H9 (cell line): ENCODE data around the gene UQCC2. TPM values are rescaled to one million over a fixed set of nuclear protein-coding genes. Genes with fewer than 3 reads are reported as not detected.

Source experiments
- DNase-seq: peaks from one replicate; pipeline ENCODE4 v3.0.0-alpha.2; 2017
- H2AFZ ChIP-seq: one replicate; pipeline ENCODE4 v1.6.1; 2013; ENCODE audit warnings: mild to moderate bottlenecking, low read length, control low read depth, moderate library complexity
- H2AK5ac ChIP-seq: 2 replicates; pipeline ENCODE4 v1.6.1; 2013; ENCODE audit warnings: low read length, control low read depth, mixed read lengths; ENCODE audit not compliant: insufficient read length
- H2BK120ac ChIP-seq: one replicate; pipeline ENCODE4 v1.6.1; 2013; ENCODE audit warnings: low read depth, mild to moderate bottlenecking, low read length, control low read depth, inconsistent platforms; ENCODE audit not compliant: poor library complexity, severe bottlenecking
- H2BK12ac ChIP-seq: 2 replicates; pipeline ENCODE4 v1.6.1; 2013; ENCODE audit warnings: low read length, control low read depth, mixed read lengths, low read depth; ENCODE audit not compliant: insufficient read length
- H2BK15ac ChIP-seq: 2 replicates; pipeline ENCODE4 v1.6.1; 2013; ENCODE audit warnings: low read depth, low read length, control low read depth
- H2BK20ac ChIP-seq: one replicate; pipeline ENCODE4 v1.6.1; 2013; ENCODE audit warnings: low read depth, mild to moderate bottlenecking, low read length, control low read depth, inconsistent platforms; ENCODE audit not compliant: poor library complexity, severe bottlenecking
- H2BK5ac ChIP-seq: 2 replicates; pipeline ENCODE4 v1.6.1; 2013; ENCODE audit warnings: low read length, control low read depth, mixed read lengths; ENCODE audit not compliant: insufficient read length
- H3K14ac ChIP-seq: 2 replicates; pipeline ENCODE4 v1.6.1; 2013; ENCODE audit warnings: low read length, control low read depth; ENCODE audit not compliant: insufficient read depth
- H3K18ac ChIP-seq: 2 replicates; pipeline ENCODE4 v1.6.1; 2013; ENCODE audit warnings: low read depth, mild to moderate bottlenecking, mixed read lengths, low read length, control low read depth; ENCODE audit not compliant: insufficient read length
- H3K23ac ChIP-seq: 2 replicates; pipeline ENCODE4 v1.6.1; 2013; ENCODE audit warnings: low read length, control low read depth, mixed read lengths, low read depth; ENCODE audit not compliant: insufficient read length
- H3K23me2 ChIP-seq: 2 replicates; pipeline ENCODE4 v1.6.1; 2013; ENCODE audit warnings: low read depth, mild to moderate bottlenecking, mixed read lengths, low read length, control low read depth; ENCODE audit not compliant: insufficient read length, poor library complexity, severe bottlenecking
- H3K27ac ChIP-seq: 2 replicates; pipeline ENCODE4 v1.5.1; 2013; ENCODE audit warnings: low read length, control low read depth, mixed read lengths, low read depth; ENCODE audit not compliant: insufficient read length
- H3K27me3 ChIP-seq: 2 replicates; pipeline ENCODE4 v1.6.1; 2013; ENCODE audit warnings: low read length, control low read depth, inconsistent platforms; ENCODE audit not compliant: insufficient read depth
- H3K4ac ChIP-seq: 2 replicates; pipeline ENCODE4 v1.6.1; 2013; ENCODE audit warnings: low read depth, mild to moderate bottlenecking, control low read depth, inconsistent platforms, low read length, moderate library complexity
- H3K4me1 ChIP-seq: 2 replicates; pipeline ENCODE4 v1.6.1; 2013; ENCODE audit warnings: low read length, control low read depth, inconsistent platforms; ENCODE audit not compliant: insufficient read depth
- H3K4me2 ChIP-seq: 2 replicates; pipeline ENCODE4 v1.6.1; 2013; ENCODE audit warnings: low read length, control low read depth, mixed read lengths; ENCODE audit not compliant: insufficient read length, insufficient read depth
- H3K56ac ChIP-seq: 2 replicates; pipeline ENCODE4 v1.6.1; 2013; ENCODE audit warnings: low read depth, mild to moderate bottlenecking, mixed read lengths, low read length, control low read depth; ENCODE audit not compliant: insufficient read length
- H3K79me1 ChIP-seq: 2 replicates; pipeline ENCODE4 v1.6.1; 2013; ENCODE audit warnings: low read depth, mild to moderate bottlenecking, moderate library complexity, low read length, control low read depth, inconsistent platforms; ENCODE audit not compliant: insufficient read depth, poor library complexity, severe bottlenecking
- H3K79me2 ChIP-seq: 2 replicates; pipeline ENCODE4 v1.6.1; 2013; ENCODE audit warnings: low read length, control low read depth, inconsistent platforms; ENCODE audit not compliant: insufficient read depth
- H3K9ac ChIP-seq: 2 replicates; pipeline ENCODE4 v1.6.1; 2013; ENCODE audit warnings: low read length, control low read depth, mixed read lengths; ENCODE audit not compliant: insufficient read length; ENCODE audit errors: extremely low read depth
- H3K9me3 ChIP-seq: one replicate; pipeline ENCODE4 v1.6.1; 2013; ENCODE audit warnings: low read depth, low read length, inconsistent platforms; ENCODE audit not compliant: control insufficient read depth
- H3T11ph ChIP-seq: one replicate; pipeline ENCODE4 v1.6.1; 2013; ENCODE audit warnings: mild to moderate bottlenecking, low read length, control low read depth, inconsistent platforms
- H4K20me1 ChIP-seq: one replicate; pipeline ENCODE4 v1.6.1; 2013; ENCODE audit not compliant: control insufficient read depth, insufficient read length, insufficient read depth
- H4K5ac ChIP-seq: 2 replicates; pipeline ENCODE4 v1.6.1; 2013; ENCODE audit warnings: low read depth, mild to moderate bottlenecking, mixed read lengths, low read length, control low read depth; ENCODE audit not compliant: insufficient read length
- H4K8ac ChIP-seq: replicated peaks from 2 replicates; pipeline ENCODE4 v1.6.1; 2013; ENCODE audit warnings: low read length, control low read depth, mixed read lengths, low read depth; ENCODE audit not compliant: insufficient read length
- H4K91ac ChIP-seq: 2 replicates; pipeline ENCODE4 v1.6.1; 2013; ENCODE audit warnings: low read depth, mild to moderate bottlenecking, moderate library complexity, mixed read lengths, low read length, control low read depth; ENCODE audit not compliant: insufficient read length
- H3K27ac Mint-ChIP-seq, 3 experiments: 2 replicates in 2 of 3; 3 replicates in 1 of 3; pipeline ENCODE4 v1.8.0; 2020 to 2021; ENCODE audit warnings: mixed read lengths in 3 of 3, mild to moderate bottlenecking in 1 of 3, moderate library complexity in 1 of 3
- H3K27me3 Mint-ChIP-seq: 2 replicates; pipeline ENCODE4 v1.8.0; 2021; ENCODE audit warnings: low read depth, mild to moderate bottlenecking, moderate library complexity, mixed read lengths
- H3K36me3 Mint-ChIP-seq, 3 experiments: 2 replicates in 2 of 3; 3 replicates in 1 of 3; pipeline ENCODE4 v1.8.0; 2020 to 2021; ENCODE audit warnings: low read depth in 3 of 3, mixed read lengths in 3 of 3; ENCODE audit not compliant: insufficient read depth in 1 of 3
- H3K4me1 Mint-ChIP-seq, 2 experiments: 2 replicates each; pipeline ENCODE4 v1.8.0; 2020; ENCODE audit warnings: mixed read lengths in 2 of 2
- H3K4me3 Mint-ChIP-seq, 2 experiments: 2 replicates in 1 of 2; 3 replicates in 1 of 2; pipeline ENCODE4 v1.8.0; 2020 to 2021; ENCODE audit warnings: mild to moderate bottlenecking in 2 of 2, mixed read lengths in 2 of 2, moderate library complexity in 1 of 2
- H3K9me3 Mint-ChIP-seq, 2 experiments: 2 replicates in 1 of 2; 3 replicates in 1 of 2; pipeline ENCODE4 v1.8.0; 2020; ENCODE audit warnings: mild to moderate bottlenecking in 2 of 2, mixed read lengths in 2 of 2, moderate library complexity in 1 of 2
- CTCF ChIP-seq: fragments of 200-600 bp; sonication (generic); conservative IDR thresholded peaks from 3 replicates; pipeline ENCODE4 v1.8.0; 2021; ENCODE audit warnings: antibody characterized with exemption, mild to moderate bottlenecking
- WGBS: extraction: QIAGEN DNeasy Blood & Tissue Kit; methylation state at CpG from one replicate; pipeline ENCODE4 v1.1.7; 2013; ENCODE audit warnings: missing lambda C conversion rate, low lambda C conversion rate, mixed read lengths; ENCODE audit not compliant: insufficient read length; ENCODE audit errors: extremely low coverage; 5-methylcytosine and 5-hydroxymethylcytosine counted together
- total RNA-seq: library from RNA; stranded (reverse); gene quantifications from 2 replicates; pipeline ENCODE4 v1.2.1, GENCODE V29; 2021

The UQCC2 gene
- total RNA-seq, 1 experiment from 2014 or later = 140 TPM

- Histone ChIP-seq H2AFZ (no peak overlapping the region), H3T11ph (no peak overlapping the region), H3K79me1 (no peaks in the 10 kb centered on the region), H4K20me1 (no peaks in the 10 kb centered on the region), H3K79me2 (no peaks in the 10 kb centered on the region), H3K14ac (no peak overlapping the region), H2BK5ac (no peak overlapping the region), H3K4me2 (no peak overlapping the region), H3K18ac (no peak overlapping the region), H3K9ac (no peak overlapping the region), H3K56ac (no peak overlapping the region), H4K5ac (no peak overlapping the region), H3K27ac (no peak overlapping the region), H4K8ac (no peak overlapping the region), H3K27me3 (no peaks in the 10 kb centered on the region), H2BK15ac (no peak overlapping the region), H2BK12ac (no peak overlapping the region), H3K23ac (no peak overlapping the region), H3K4ac (no peak overlapping the region), H3K4me1 (no peaks in the 10 kb centered on the region), H3K9me3 (no peaks in the 10 kb centered on the region), H3K23me2 (no peaks in the 10 kb centered on the region), H2BK120ac (no peak overlapping the region), H2BK20ac (no peak overlapping the region), H2AK5ac (no peak overlapping the region), H4K91ac (no peak overlapping the region)
- no peak for TF ChIP-seq CTCF
- H3K4me3 Mint-ChIP-seq = no peak overlapping the region
- H3K9me3 Mint-ChIP-seq = no peaks in the 10 kb centered on the region
- H3K36me3 Mint-ChIP-seq = peaks cover 24 to 79% (median 56%) of the 10 kb centered on the region in 3 experiments
- no CpG with 5 or more reads among the region's 7 CpGs for WGBS
- H3K27me3 Mint-ChIP-seq = no peaks in the 10 kb centered on the region; the same call in 1 of the 2 replicates
- peaks cover 0 to 11% of the 10 kb centered on the region in 2 experiments; a peak in 2 of 4 replicates for H3K4me1 Mint-ChIP-seq
- no peak for DNase-seq
- no peak overlapping the region; a peak in 1 of 7 replicates for H3K27ac Mint-ChIP-seq
Measured at GRCh38 chr6:33673851-33674250, 37.6 kb downstream of the UQCC2 start.
